ENCODE data around the gene ZWILCH. TPM values are rescaled to one million over a fixed set of nuclear protein-coding genes. Genes with fewer than 3 reads are reported as not detected.

The ZWILCH gene
- total and polyA plus RNA-seq, 9 of the 15 experiments (the other 6 are each of a cell fraction or from before 2014, with no cell fraction given) = 32.8 to 94.2 (median 52.1) TPM

DNA sequence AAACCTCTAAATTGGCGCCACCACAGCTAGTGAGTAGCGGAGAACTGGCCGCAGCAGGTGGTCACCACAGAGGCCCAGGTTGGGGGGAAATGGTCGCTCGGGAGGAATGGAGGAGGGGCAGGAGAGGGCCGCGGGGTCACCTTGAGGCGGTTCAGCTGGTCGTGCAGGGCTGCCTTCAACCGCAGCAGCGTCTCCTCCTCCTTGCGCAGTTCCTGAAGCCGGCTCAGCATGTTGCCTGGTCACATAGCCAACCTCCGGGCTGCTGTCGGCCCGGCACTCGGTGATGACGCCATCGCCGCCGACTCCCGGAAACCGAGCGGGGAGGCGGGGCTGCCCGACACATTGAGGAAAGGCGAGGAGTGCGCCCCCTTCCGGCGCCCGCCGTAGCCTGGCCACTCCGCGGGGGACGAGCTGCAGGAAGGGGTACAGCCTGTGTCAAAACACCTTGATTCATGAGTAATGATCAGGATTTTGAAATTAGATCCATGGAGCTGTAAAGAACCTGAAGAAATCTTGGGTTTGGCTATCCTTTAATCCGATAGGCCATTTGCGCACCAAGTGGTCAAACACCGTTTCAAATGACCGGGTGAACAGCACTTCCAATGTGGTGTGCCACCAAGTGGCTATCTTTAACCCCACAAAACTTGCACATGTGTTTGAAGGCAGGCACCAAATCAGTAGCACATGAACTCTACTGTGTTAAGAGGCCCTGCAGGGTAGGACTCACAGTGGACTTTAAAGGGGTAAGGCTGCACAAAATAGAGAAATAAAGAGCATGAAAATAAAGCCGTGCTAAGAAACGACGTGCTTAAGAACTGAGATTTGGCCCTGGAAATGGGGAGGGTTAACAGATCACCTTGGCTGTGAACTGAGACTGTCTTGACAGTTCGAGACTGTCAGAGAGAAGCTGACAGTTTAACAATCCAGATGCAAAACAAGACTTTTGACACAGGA is 7.3 kb upstream of the ZWILCH start, which contains the start of gene SNAPC5 (continued):
- TF ChIP-seq HDAC3 (IDR thresholded peaks at IDR 0.05; ENCODE audit: borderline replicate concordance, partially characterized antibody) (peak; percentile 48), CREBBP (IDR thresholded peaks at IDR 0.05; ENCODE audit: low read depth, low read length) (no peak), ZNF316 (IDR thresholded peaks at IDR 0.05) (no peak; the same call in 1 of the 2 replicates), RBFOX2 (IDR thresholded peaks at IDR 0.05; ENCODE audit: low read depth, low read length) (peak; percentile 96), C11orf30 (IDR thresholded peaks at IDR 0.05; ENCODE audit: low read depth) (peak; percentile 95), NR2C2 (CRISPR knock-in tag; IDR thresholded peaks at IDR 0.05) (no peak), NR2C2 (tag; IDR thresholded peaks at IDR 0.05) (peak; percentile 73), SIN3B (IDR thresholded peaks at IDR 0.05; ENCODE audit: low read depth) (peak; percentile 91), TOE1 (IDR thresholded peaks at IDR 0.05; ENCODE audit: borderline replicate concordance) (peak; percentile 76; the same call in 1 of the 2 replicates), TOE1 (CRISPR knock-in tag; IDR thresholded peaks at IDR 0.05; ENCODE audit: borderline replicate concordance, low read depth) (no peak), EP300 (IDR thresholded peaks at IDR 0.05; ENCODE audit: low read length) (peak; percentile 51; the same call in 1 of the 2 replicates), RBM25 (IDR thresholded peaks at IDR 0.05; ENCODE audit: low read depth, low read length, severe bottlenecking) (no peak), RFX7 (CRISPR knock-in tag; IDR thresholded peaks at IDR 0.05) (0 out of 2 replicates have a peak, but pooled peaks have one; percentile 76), L3MBTL2 (IDR thresholded peaks at IDR 0.05) (0 out of 2 replicates have a peak, but pooled peaks have one; percentile 60), CEBPG (CRISPR knock-in tag; IDR thresholded peaks at IDR 0.05) (peak; percentile 58; the same call in 1 of the 2 replicates), CEBPG (tag; conservative IDR thresholded peaks at IDR 0.05 in 1 of 2, IDR thresholded peaks at IDR 0.05 in 1 of 2) (peak; percentile 15 to 74; a peak in 2 of 4 replicates), NKRF (IDR thresholded peaks at IDR 0.05; ENCODE audit: borderline replicate concordance) (peak; percentile 97), ZNF449 (CRISPR knock-in tag; IDR thresholded peaks at IDR 0.05) (no peak), ATF7 (IDR thresholded peaks at IDR 0.05) (peak; percentile 96), HCFC1 (IDR thresholded peaks at IDR 0.05; ENCODE audit: low read depth, low read length) (peak; percentile 83)
- TF ChIP-seq, protein P1, sequence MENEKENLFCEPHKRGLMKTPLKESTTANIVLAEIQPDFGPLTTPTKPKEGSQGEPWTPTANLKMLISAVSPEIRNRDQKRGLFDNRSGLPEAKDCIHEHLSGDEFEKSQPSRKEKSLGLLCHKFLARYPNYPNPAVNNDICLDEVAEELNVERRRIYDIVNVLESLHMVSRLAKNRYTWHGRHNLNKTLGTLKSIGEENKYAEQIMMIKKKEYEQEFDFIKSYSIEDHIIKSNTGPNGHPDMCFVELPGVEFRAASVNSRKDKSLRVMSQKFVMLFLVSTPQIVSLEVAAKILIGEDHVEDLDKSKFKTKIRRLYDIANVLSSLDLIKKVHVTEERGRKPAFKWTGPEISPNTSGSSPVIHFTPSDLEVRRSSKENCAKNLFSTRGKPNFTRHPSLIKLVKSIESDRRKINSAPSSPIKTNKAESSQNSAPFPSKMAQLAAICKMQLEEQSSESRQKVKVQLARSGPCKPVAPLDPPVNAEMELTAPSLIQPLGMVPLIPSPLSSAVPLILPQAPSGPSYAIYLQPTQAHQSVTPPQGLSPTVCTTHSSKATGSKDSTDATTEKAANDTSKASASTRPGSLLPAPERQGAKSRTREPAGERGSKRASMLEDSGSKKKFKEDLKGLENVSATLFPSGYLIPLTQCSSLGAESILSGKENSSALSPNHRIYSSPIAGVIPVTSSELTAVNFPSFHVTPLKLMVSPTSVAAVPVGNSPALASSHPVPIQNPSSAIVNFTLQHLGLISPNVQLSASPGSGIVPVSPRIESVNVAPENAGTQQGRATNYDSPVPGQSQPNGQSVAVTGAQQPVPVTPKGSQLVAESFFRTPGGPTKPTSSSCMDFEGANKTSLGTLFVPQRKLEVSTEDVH (IDR thresholded peaks at IDR 0.05; ENCODE audit: low read depth, partially characterized antibody) = peak; percentile 88
